BJ (cell line): ENCODE results near the gene SIRT2. TPM values are rescaled to one million over a fixed set of nuclear protein-coding genes. Genes with fewer than 3 reads are reported as not detected.

Experiments
- CTCF ChIA-PET: fragments of 350-600 bp; formaldehyde crosslinking; extraction: SDS; loops from one replicate; lab custom pipeline; 2021; ENCODE audit warnings: antibody characterized with exemption, inconsistent platforms; lab: Yijun Ruan, JAX
- POLR2A ChIA-PET: fragments of 300-600 bp; sonication (Branson Sonifier 250); formaldehyde crosslinking; extraction: SDS; loops from one replicate; lab custom pipeline; 2021; ENCODE audit warnings: antibody characterized with exemption; lab: Charles Lee
- DNase-seq: peaks from one replicate; pipeline ENCODE4 v3.0.0-alpha.2; 2011; ENCODE audit warnings: low read depth
- H3K27me3 ChIP-seq: 2 replicates; pipeline ENCODE4 v1.6.0; 2011; ENCODE audit warnings: low read length; ENCODE audit not compliant: control insufficient read depth, insufficient read depth
- H3K36me3 ChIP-seq: 2 replicates; pipeline ENCODE4 v1.5.1; 2011; ENCODE audit warnings: low read length; ENCODE audit not compliant: control insufficient read depth, insufficient read depth
- H3K4me3 ChIP-seq: 2 replicates; pipeline ENCODE4 v1.5.1; 2011; ENCODE audit warnings: low read depth, mild to moderate bottlenecking, control low read depth, low read length
- CTCF ChIP-seq: IDR thresholded peaks from 2 replicates; pipeline ENCODE4 v1.5.1; 2011; ENCODE audit warnings: low read depth, mild to moderate bottlenecking, control low read depth, inconsistent platforms, low read length, moderate library complexity; ENCODE audit not compliant: insufficient read depth
- polyA plus RNA-seq: library from polyadenylated mRNA; depleted of rRNA; stranded (reverse); fragments of >200 nt; gene quantifications from 2 replicates; pipeline ENCODE4 v1.2.3, GENCODE V29; 2011

SIRT2 gene
- polyA plus RNA-seq, 1 experiment, result 71.8 TPM

GRCh38 chr19:38905620-38906019, 6.2 kb upstream of the SIRT2 start:
- POLR2A ChIA-PET, result no interaction called here
- no peak for TF ChIP-seq CTCF
- Histone ChIP-seq H3K27me3 (no peaks in the 10 kb centered on the region), H3K36me3 (peaks cover 8% of the 10 kb centered on the region; the same call in 1 of the 2 replicates), H3K4me3 (no peak overlapping the region)
- CTCF ChIA-PET, result interaction anchor here (0.5 to 3.8 kb wide), 3 partner anchors 25 to 28 kb away, joined by 3 to 16 read pairs (median 4); partner anchors contain the start of genes MRPS12 and SARS2
- DNase-seq, result no peak

GRCh38 chr19:38904581-38905539, 5.4 kb upstream of the SIRT2 start:
- peaks cover 8% of the 10 kb centered on the region; the same call in 1 of the 2 replicates for H3K36me3 ChIP-seq
- ChIA-PET POLR2A (no interaction called here), CTCF (interaction anchor here (1.1 to 3.8 kb wide), 2 partner anchors 26 to 28 kb away, joined by 3 to 16 read pairs; partner anchors contain the start of genes MRPS12 and SARS2)
- DNase-seq, result no peak
- TF ChIP-seq CTCF, result no peak
- no peaks in the 10 kb centered on the region for H3K27me3 ChIP-seq
- no peak overlapping the region for H3K4me3 ChIP-seq

GRCh38 chr19:38901683-38902082, 2.3 kb upstream of the SIRT2 start:
- Histone ChIP-seq H3K4me3 (no peak overlapping the region), H3K27me3 (no peaks in the 10 kb centered on the region), H3K36me3 (peaks cover 7% of the 10 kb centered on the region; the same call in 1 of the 2 replicates)
- POLR2A ChIA-PET, result no interaction called here
- no peak for TF ChIP-seq CTCF
- CTCF ChIA-PET, result interaction anchor here (2.0 kb wide), 1 partner anchor 29 kb away, joined by 10 read pairs; the partner anchor contains the start of genes MRPS12 and SARS2
- DNase-seq, result no peak

- DNase-seq, result no peak
- TF ChIP-seq CTCF, result no peak
- H3K4me3 ChIP-seq, result peak overlapping the region; percentile 87
- POLR2A ChIA-PET, result no interaction called here
- H3K27me3 ChIP-seq, result no peaks in the 10 kb centered on the region
- H3K36me3 ChIP-seq, result peaks cover 6% of the 10 kb centered on the region; the same call in 1 of the 2 replicates
- CTCF ChIA-PET, result interaction anchor here (0.6 to 2.0 kb wide), 8 partner anchors 11 to 498 kb away, joined by 3 to 10 read pairs (median 4); partner anchors contain the start of genes ACTN4, FAM98C, MRPS12 and SARS2
Measured at GRCh38 chr19:38900743-38901190, 1.3 kb upstream of the SIRT2 start.

- ChIA-PET CTCF (interaction anchor here (0.5 to 2.0 kb wide), 10 partner anchors 10 to 498 kb away, joined by 3 to 10 read pairs (median 4); partner anchors contain the start of genes FAM98C, MRPS12 and SARS2), POLR2A (interaction anchor here (0.5 kb wide), 1 partner anchor 59 kb away, joined by 15 read pairs; no protein-coding TSS in a partner anchor)
- TF ChIP-seq CTCF, result no peak
- DNase-seq, result no peak
- Histone ChIP-seq H3K36me3 (peaks cover 5% of the 10 kb centered on the region; the same call in 1 of the 2 replicates), H3K27me3 (no peaks in the 10 kb centered on the region), H3K4me3 (peak overlapping the region; percentile 87)
Measured at GRCh38 chr19:38900202-38900629, 798 bp upstream of the SIRT2 start.
